Limb (tissue), 2 donors: ENCODE data around the gene PHLDB2.
"Not testable (repeated sequence)": the region's sequence is repeated elsewhere in the genome, so short reads cannot be mapped to it uniquely, and the experiment has no call there.

ENCODE experiments used
- DNase-seq, 2 donors: peaks; one replicate each; pipeline ENCODE4 v3.0.0-alpha.2; 2016; ENCODE audit errors: extremely low spot score in 2 of 2

Gene PHLDB2

GRCh38 chr3:111859061-111859973 is at the start of gene PHLDB2:
PHLDB2 (plus strand) TSS chr3:111859265; CDS start chr3:111884078, 24,813 bp downstream.
- DNase-seq = peak; percentile 83 to 91

- no peak for DNase-seq
These were observed 48.2 kb upstream of the PHLDB2 start for GRCh38 chr3:111810909-111811308.

- no peak for DNase-seq
These were observed 47.3 kb upstream of the PHLDB2 start for GRCh38 chr3:111811811-111812210.

- no peak for DNase-seq
These were observed 46.4 kb upstream of the PHLDB2 start for GRCh38 chr3:111812701-111813100.

GRCh38 chr3:111813441-111813840 is 45.6 kb upstream of the PHLDB2 start:
- no peak for DNase-seq

- DNase-seq = no peak
These were observed 45.1 kb upstream of the PHLDB2 start for GRCh38 chr3:111813979-111814378.

GRCh38 chr3:111816771-111817170 is 42.3 kb upstream of the PHLDB2 start:
- DNase-seq = not testable (repeated sequence)

GRCh38 chr3:111819927-111820326 is 39.1 kb upstream of the PHLDB2 start:
- DNase-seq = no peak

GRCh38 chr3:111820651-111821050 is 38.4 kb upstream of the PHLDB2 start:
- no peak for DNase-seq

GRCh38 chr3:111821891-111822290 is 37.2 kb upstream of the PHLDB2 start:
- no peak for DNase-seq

GRCh38 chr3:111822804-111823203 is 36.3 kb upstream of the PHLDB2 start:
- DNase-seq = no peak

GRCh38 chr3:111823341-111823855 is 35.7 kb upstream of the PHLDB2 start:
- DNase-seq = no peak

- DNase-seq = no peak
These were observed 34.7 kb upstream of the PHLDB2 start for GRCh38 chr3:111824351-111824750.

GRCh38 chr3:111827871-111828270 is 31.2 kb upstream of the PHLDB2 start:
- DNase-seq = no peak

- no peak for DNase-seq
These were observed 30.5 kb upstream of the PHLDB2 start for GRCh38 chr3:111828530-111828929.

- no peak for DNase-seq
These were observed 30.0 kb upstream of the PHLDB2 start for GRCh38 chr3:111829023-111829422.

- no peak for DNase-seq
These were observed 27.2 kb upstream of the PHLDB2 start for GRCh38 chr3:111831840-111832239.

- DNase-seq = no peak
These were observed 22.0 kb upstream of the PHLDB2 start for GRCh38 chr3:111837112-111837511.

GRCh38 chr3:111838133-111838532 is 20.9 kb upstream of the PHLDB2 start:
- no peak for DNase-seq

- DNase-seq = no peak
These were observed 13.0 kb upstream of the PHLDB2 start for GRCh38 chr3:111846039-111846438.

- no peak for DNase-seq
These were observed 12.3 kb upstream of the PHLDB2 start for GRCh38 chr3:111846717-111847116.

- no peak for DNase-seq
These were observed 10.8 kb upstream of the PHLDB2 start for GRCh38 chr3:111848283-111848682.

- no peak for DNase-seq
These were observed 10.3 kb upstream of the PHLDB2 start for GRCh38 chr3:111848778-111849177.
